Chondrocyte (in vitro differentiated cells): ENCODE results near the gene CCDC185. TPM values are rescaled to one million over a fixed set of nuclear protein-coding genes. Genes with fewer than 3 reads are reported as not detected.

Experiments
- DNase-seq: peaks from one replicate; pipeline ENCODE4 v3.0.0; 2021; ENCODE audit warnings: mixed read lengths, low spot score
- H3K27ac Mint-ChIP-seq: one replicate; pipeline ENCODE4 v1.8.0; 2021; ENCODE audit warnings: mild to moderate bottlenecking, moderate library complexity, mixed read lengths; ENCODE audit not compliant: unreplicated experiment
- H3K27me3 Mint-ChIP-seq: 2 replicates; pipeline ENCODE4 v1.8.0; 2021; ENCODE audit warnings: low read depth, mixed read lengths
- H3K36me3 Mint-ChIP-seq: 2 replicates; pipeline ENCODE4 v1.8.0; 2021; ENCODE audit warnings: low read depth, mixed read lengths
- H3K4me1 Mint-ChIP-seq: 2 replicates; pipeline ENCODE4 v1.8.0; 2021; ENCODE audit warnings: low read depth, mild to moderate bottlenecking, mixed read lengths
- H3K4me3 Mint-ChIP-seq: one replicate; pipeline ENCODE4 v1.8.0; 2021; ENCODE audit warnings: mild to moderate bottlenecking, moderate library complexity, mixed read lengths; ENCODE audit not compliant: unreplicated experiment
- H3K9me3 Mint-ChIP-seq: 2 replicates; pipeline ENCODE4 v1.8.0; 2021; ENCODE audit warnings: low read depth, mixed read lengths
- total RNA-seq: library from RNA; stranded (reverse); gene quantifications from 3 replicates; pipeline ENCODE4 v1.2.1, GENCODE V29; 2021
- TF ChIP-seq, protein P1 (sequence below): fragments of 200-600 bp; sonication (generic); IDR thresholded peaks from 2 replicates; pipeline ENCODE4 v1.5.0; 2021; ENCODE audit warnings: antibody characterized with exemption, mild to moderate bottlenecking, moderate library complexity

CCDC185 gene
- total RNA-seq, 1 donor from 2014 or later: not detected

DNA sequence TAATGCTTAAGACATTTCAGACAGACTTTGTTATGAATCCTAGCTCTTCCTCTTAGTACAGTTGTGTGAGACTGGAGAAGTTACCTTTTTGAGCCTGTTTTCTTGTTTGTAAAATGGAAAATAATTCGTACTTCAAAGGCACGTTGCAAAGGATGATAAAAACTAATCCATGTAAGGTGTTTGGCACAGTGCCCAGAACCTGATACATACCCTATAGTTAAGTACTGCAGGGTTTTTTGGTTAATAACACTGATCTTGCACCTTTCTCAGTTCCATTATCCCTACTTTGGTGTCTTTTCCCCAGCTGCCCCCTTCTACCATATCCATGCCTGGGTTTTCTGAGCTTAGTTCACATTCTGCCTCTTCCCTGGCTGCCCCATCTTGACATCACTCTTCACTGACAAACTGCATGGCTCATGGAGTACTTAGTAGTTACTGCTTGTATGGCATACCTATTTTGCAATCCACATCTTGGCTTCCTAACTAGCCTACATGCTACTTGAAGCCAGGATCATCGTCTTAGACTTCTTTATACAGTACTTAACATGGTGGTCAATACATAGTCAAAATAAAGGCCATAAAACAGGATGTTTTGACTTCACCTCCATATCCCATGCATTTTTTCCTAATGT lies 10.1 kb downstream of the CCDC185 start:
- H3K4me3 Mint-ChIP-seq: no peak overlapping the region
- DNase-seq: no peak
- peaks cover 6% of the 10 kb centered on the region for H3K27me3 Mint-ChIP-seq
- TF ChIP-seq, protein P1, sequence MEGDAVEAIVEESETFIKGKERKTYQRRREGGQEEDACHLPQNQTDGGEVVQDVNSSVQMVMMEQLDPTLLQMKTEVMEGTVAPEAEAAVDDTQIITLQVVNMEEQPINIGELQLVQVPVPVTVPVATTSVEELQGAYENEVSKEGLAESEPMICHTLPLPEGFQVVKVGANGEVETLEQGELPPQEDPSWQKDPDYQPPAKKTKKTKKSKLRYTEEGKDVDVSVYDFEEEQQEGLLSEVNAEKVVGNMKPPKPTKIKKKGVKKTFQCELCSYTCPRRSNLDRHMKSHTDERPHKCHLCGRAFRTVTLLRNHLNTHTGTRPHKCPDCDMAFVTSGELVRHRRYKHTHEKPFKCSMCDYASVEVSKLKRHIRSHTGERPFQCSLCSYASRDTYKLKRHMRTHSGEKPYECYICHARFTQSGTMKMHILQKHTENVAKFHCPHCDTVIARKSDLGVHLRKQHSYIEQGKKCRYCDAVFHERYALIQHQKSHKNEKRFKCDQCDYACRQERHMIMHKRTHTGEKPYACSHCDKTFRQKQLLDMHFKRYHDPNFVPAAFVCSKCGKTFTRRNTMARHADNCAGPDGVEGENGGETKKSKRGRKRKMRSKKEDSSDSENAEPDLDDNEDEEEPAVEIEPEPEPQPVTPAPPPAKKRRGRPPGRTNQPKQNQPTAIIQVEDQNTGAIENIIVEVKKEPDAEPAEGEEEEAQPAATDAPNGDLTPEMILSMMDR: no peak
- peaks cover 20% of the 10 kb centered on the region for H3K9me3 Mint-ChIP-seq
- peaks cover 10% of the 10 kb centered on the region for H3K4me1 Mint-ChIP-seq
- H3K27ac Mint-ChIP-seq: no peak overlapping the region
- no peaks in the 10 kb centered on the region for H3K36me3 Mint-ChIP-seq

- Mint-ChIP-seq H3K4me1 (peaks cover 10% of the 10 kb centered on the region), H3K27me3 (peaks cover 6% of the 10 kb centered on the region), H3K36me3 (no peaks in the 10 kb centered on the region), H3K4me3 (no peak overlapping the region), H3K27ac (no peak overlapping the region), H3K9me3 (peaks cover 20% of the 10 kb centered on the region)
- no peak for DNase-seq
- TF ChIP-seq, protein P1: no peak
Observed at GRCh38 chr1:223405507-223405906, 12.3 kb downstream of the CCDC185 start.

DNA sequence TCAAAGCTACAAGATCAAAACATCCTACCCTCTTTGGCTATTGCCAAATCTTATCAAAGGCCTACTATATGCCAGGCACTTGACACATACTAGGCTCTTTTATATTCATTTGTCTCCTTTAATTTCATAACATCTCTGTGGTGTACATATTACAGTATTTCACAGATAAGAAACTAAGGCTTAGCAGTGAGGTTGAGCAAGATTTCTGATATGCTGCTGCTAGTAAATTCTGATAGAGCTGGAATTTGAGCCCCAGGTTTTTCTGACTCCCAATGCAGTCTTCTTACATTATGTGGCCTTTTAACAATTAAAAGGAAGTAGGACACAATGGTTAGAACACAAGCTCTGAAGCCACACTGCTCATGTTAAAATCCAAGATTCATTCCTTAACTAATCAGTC lies 16.8 kb downstream of the CCDC185 start:
- Mint-ChIP-seq H3K36me3 (no peaks in the 10 kb centered on the region), H3K4me1 (no peaks in the 10 kb centered on the region), H3K9me3 (peaks cover 19% of the 10 kb centered on the region), H3K4me3 (no peak overlapping the region), H3K27me3 (peaks cover 23% of the 10 kb centered on the region), H3K27ac (no peak overlapping the region)
- no peak for DNase-seq
- TF ChIP-seq, protein P1: no peak

DNA sequence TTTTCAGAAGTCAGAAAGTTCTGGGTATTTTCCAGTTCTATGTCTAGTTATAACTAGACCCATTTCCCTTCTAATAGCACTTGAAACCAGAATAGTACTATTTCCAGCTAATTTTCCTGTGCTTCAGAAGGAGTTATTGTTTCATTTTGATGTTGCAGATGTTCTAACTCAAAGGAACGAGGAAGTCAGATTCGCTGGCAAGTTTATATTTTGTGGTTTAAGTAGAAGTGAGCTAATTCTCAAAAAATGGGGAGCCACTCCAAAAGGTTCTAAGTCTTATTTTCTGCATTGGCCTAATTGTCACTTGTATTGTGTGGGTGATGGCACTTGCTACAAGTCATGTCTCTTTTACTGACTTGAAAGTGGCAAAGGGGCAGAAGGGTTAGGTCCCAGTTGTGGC lies 18.1 kb downstream of the CCDC185 start:
- H3K27ac Mint-ChIP-seq: no peak overlapping the region
- DNase-seq: no peak
- H3K27me3 Mint-ChIP-seq: peaks cover 23% of the 10 kb centered on the region
- peaks cover 7% of the 10 kb centered on the region for H3K9me3 Mint-ChIP-seq
- H3K36me3 Mint-ChIP-seq: no peaks in the 10 kb centered on the region
- TF ChIP-seq, protein P1: no peak
- H3K4me1 Mint-ChIP-seq: no peaks in the 10 kb centered on the region
- no peak overlapping the region for H3K4me3 Mint-ChIP-seq

DNA sequence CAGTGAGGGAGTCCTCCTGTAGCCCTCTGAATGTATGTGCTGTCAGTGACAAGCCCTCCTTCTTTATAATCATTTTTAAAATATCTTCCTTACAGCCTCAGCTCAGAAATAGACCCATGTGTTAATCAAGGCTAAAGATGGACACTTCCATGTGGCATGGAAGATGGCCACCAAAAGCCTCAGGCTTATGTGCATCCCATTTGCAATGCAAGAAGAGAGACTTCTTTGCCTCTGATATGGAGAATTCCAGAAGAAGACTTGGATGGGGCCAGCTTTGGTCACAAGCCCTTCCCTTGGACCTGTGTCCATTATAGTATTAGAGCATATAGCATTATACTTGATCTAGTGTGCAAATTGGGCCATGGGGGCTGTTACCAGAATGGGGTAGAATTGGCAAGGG lies 18.5 kb downstream of the CCDC185 start:
- H3K36me3 Mint-ChIP-seq: no peaks in the 10 kb centered on the region
- no peak overlapping the region for H3K4me3 Mint-ChIP-seq
- peaks cover 19% of the 10 kb centered on the region for H3K27me3 Mint-ChIP-seq
- peaks cover 3% of the 10 kb centered on the region for H3K9me3 Mint-ChIP-seq
- no peak overlapping the region for H3K27ac Mint-ChIP-seq
- no peaks in the 10 kb centered on the region for H3K4me1 Mint-ChIP-seq
- no peak for DNase-seq
- TF ChIP-seq, protein P1: no peak
